ENCODE measurements around the gene CC2D2B.

Gene CC2D2B

GRCh38 chr10:95907456-95908253 is at the start of gene CC2D2B:
TSS of gene CC2D2B (plus strand) at chr10:95907975. CDS start at chr10:95911324, 3,349 bp downstream.
- no peak for TF ChIP-seq CTCF (conservative IDR thresholded peaks at IDR 0.05; ENCODE audit: low read depth, low read length)
- peak within 1 kb of the TSS; percentile 84 for H3K4me3 ChIP-seq (ENCODE audit: low read depth, low read length)
- peak; percentile 84 for DNase-seq (ENCODE audit: low read depth)

GRCh38 chr10:95860166-95860940 is 47.4 kb upstream of the CC2D2B start:
- no peak overlapping the region for H3K4me3 ChIP-seq (ENCODE audit: low read depth, low read length)
- DNase-seq (ENCODE audit: low read depth): no peak
- TF ChIP-seq CTCF (conservative IDR thresholded peaks at IDR 0.05; ENCODE audit: low read depth, low read length): no peak

GRCh38 chr10:95861386-95861785 is 46.4 kb upstream of the CC2D2B start:
- no peak overlapping the region for H3K4me3 ChIP-seq (ENCODE audit: low read depth, low read length)
- peak; percentile 44 for DNase-seq (ENCODE audit: low read depth)
- TF ChIP-seq CTCF (conservative IDR thresholded peaks at IDR 0.05; ENCODE audit: low read depth, low read length): no peak

- TF ChIP-seq CTCF (conservative IDR thresholded peaks at IDR 0.05; ENCODE audit: low read depth, low read length): peak; percentile 97
- H3K4me3 ChIP-seq (ENCODE audit: low read depth, low read length): no peak overlapping the region
- DNase-seq (ENCODE audit: low read depth): peak; percentile 95
Measured at GRCh38 chr10:95864906-95865813, 42.6 kb upstream of the CC2D2B start.

- no peak for DNase-seq (ENCODE audit: low read depth)
- H3K4me3 ChIP-seq (ENCODE audit: low read depth, low read length): no peak overlapping the region
- no peak for TF ChIP-seq CTCF (conservative IDR thresholded peaks at IDR 0.05; ENCODE audit: low read depth, low read length)
Measured at GRCh38 chr10:95865814-95866466, 41.8 kb upstream of the CC2D2B start.

- DNase-seq (ENCODE audit: low read depth): no peak
- H3K4me3 ChIP-seq (ENCODE audit: low read depth, low read length): no peak overlapping the region
- no peak for TF ChIP-seq CTCF (conservative IDR thresholded peaks at IDR 0.05; ENCODE audit: low read depth, low read length)
Measured at GRCh38 chr10:95866467-95866842, 41.3 kb upstream of the CC2D2B start.
